GM12878 (cell line): Measurements from ENCODE around the gene RNF175. TPM values are rescaled to one million over a fixed set of nuclear protein-coding genes. Genes with fewer than 3 reads are reported as not detected.

ENCODE experiments used
- ATAC-seq: fragments of 200-7000 bp; cut with Tn5 transposase; 3 replicates; pipeline ENCODE4 v1.9.1; 2020; ENCODE audit warnings: mild to moderate bottlenecking, moderate library complexity
- BruUV-seq: library from RNA; stranded (reverse); fragments of 400-500 nt; replicated peaks from 2 replicates; lab custom pipeline; 2021; lab: Mats Ljungman, UMichigan
- CTCF ChIA-PET: fragments of 300-600 bp; sonication (Branson Sonifier 250); formaldehyde crosslinking; extraction: SDS; loops from one replicate; lab custom pipeline; 2021; ENCODE audit warnings: inconsistent platforms; lab: Yijun Ruan, JAX
- POLR2A ChIA-PET: fragments of 350-600 bp; formaldehyde crosslinking; extraction: SDS; loops from one replicate; lab custom pipeline; 2021; ENCODE audit warnings: inconsistent platforms; lab: Charles Lee
- RAD21 ChIA-PET: fragments of 300-600 bp; sonication (Branson Sonifier 250); formaldehyde crosslinking; loops from one replicate; lab custom pipeline; 2023; ENCODE audit warnings: antibody characterized with exemption; ENCODE audit not compliant: unreplicated experiment; lab: Charles Lee
- SMC1A ChIA-PET: fragments of 300-600 bp; sonication (Branson Sonifier 250); formaldehyde crosslinking; loops from one replicate; lab custom pipeline; 2023; ENCODE audit not compliant: unreplicated experiment, uncharacterized antibody; lab: Charles Lee
- DNase-seq: peaks from one replicate; pipeline ENCODE4 v3.0.0-alpha.2; 2011; ENCODE audit warnings: low read depth, low spot score
- FAIRE-seq: peaks from 3 replicates; lab custom pipeline; 2011; peaks lifted over from hg19 to GRCh38; lab: Jason Lieb, UNC
- H2AFZ ChIP-seq: 2 replicates; pipeline ENCODE4 v1.6.0; 2011; ENCODE audit warnings: low read depth, low read length, control low read depth; ENCODE audit not compliant: control insufficient read depth
- H3K27ac ChIP-seq: 2 replicates; pipeline ENCODE4 v1.5.1; 2011; ENCODE audit warnings: control low read depth; ENCODE audit not compliant: control insufficient read depth, insufficient read depth
- H3K27me3 ChIP-seq, 2 experiments: replicated peaks in 1 of 2; 2 replicates each; pipeline versions ENCODE4 v1.6.0 to v1.6.1; 2011; ENCODE audit warnings: low read length in 1 of 2; ENCODE audit not compliant: control insufficient read depth in 2 of 2, insufficient read depth in 2 of 2
- H3K36me3 ChIP-seq, 2 experiments: 2 replicates each; pipeline ENCODE4 v1.5.1; 2011; ENCODE audit warnings: low read length in 1 of 2; ENCODE audit not compliant: control insufficient read depth in 2 of 2, insufficient read depth in 2 of 2
- H3K4me1 ChIP-seq: 2 replicates; pipeline ENCODE4 v1.6.1; 2011; ENCODE audit warnings: mild to moderate bottlenecking, low read length, moderate library complexity, mixed read lengths; ENCODE audit not compliant: control insufficient read depth, insufficient read depth
- H3K4me2 ChIP-seq: 2 replicates; pipeline ENCODE4 v1.6.0; 2011; ENCODE audit warnings: control low read depth; ENCODE audit not compliant: control insufficient read depth, insufficient read depth
- H3K4me3 ChIP-seq: fragments of 200-600 bp; sonication (generic); 2 replicates; pipeline ENCODE4 v1.5.1; 2016
- H3K79me2 ChIP-seq: 2 replicates; pipeline ENCODE4 v1.6.0; 2011; ENCODE audit warnings: low read length; ENCODE audit not compliant: control insufficient read depth, insufficient read depth
- H3K9ac ChIP-seq: 2 replicates; pipeline ENCODE4 v1.8.0; 2011; ENCODE audit warnings: low read length, control low read depth, mixed read lengths; ENCODE audit not compliant: control insufficient read depth, insufficient read depth
- H3K9me3 ChIP-seq: replicated peaks from 3 replicates; pipeline ENCODE4 v1.5.1; 2011; ENCODE audit warnings: mild to moderate bottlenecking, low read length; ENCODE audit not compliant: control insufficient read depth, insufficient read depth
- H4K20me1 ChIP-seq: 2 replicates; pipeline ENCODE4 v1.6.0; 2011; ENCODE audit not compliant: control insufficient read depth, insufficient read depth
- BACH1 ChIP-seq: fragments of 450-650 bp; IDR thresholded peaks from 2 replicates; pipeline ENCODE4 v1.6.1; 2017; ENCODE audit warnings: mild to moderate bottlenecking, borderline replicate concordance
- CEBPB ChIP-seq, 2 experiments: fragments of 150-350 bp in 1 of 2; IDR thresholded peaks; 2 replicates each; pipeline ENCODE4 v1.6.1; 2012 to 2014; ENCODE audit warnings: low read depth in 2 of 2, low read length in 2 of 2, borderline replicate concordance in 1 of 2, inconsistent platforms in 1 of 2
- CHD2 ChIP-seq: IDR thresholded peaks from 2 replicates; pipeline ENCODE4 v1.6.1; 2011; ENCODE audit warnings: low read depth, low read length, improper control_type of control experiment, borderline replicate concordance
- HDAC6 ChIP-seq: fragments of 200-600 bp; sonication (generic); IDR thresholded peaks from one replicate; pipeline ENCODE4 v1.8.0; 2017; ENCODE audit warnings: antibody characterized with exemption; ENCODE audit not compliant: unreplicated experiment
- NBN ChIP-seq: fragments of 450-650 bp; IDR thresholded peaks from 2 replicates; pipeline ENCODE4 v1.6.1; 2016
- NFYB ChIP-seq: IDR thresholded peaks from 2 replicates; pipeline ENCODE4 v1.6.1; 2011; ENCODE audit warnings: low read depth, mild to moderate bottlenecking, low read length, improper control_type of control experiment, moderate library complexity; ENCODE audit not compliant: insufficient read depth
- NR2C1 ChIP-seq: fragments of 450-650 bp; IDR thresholded peaks from 2 replicates; pipeline ENCODE4 v1.6.1; 2017; ENCODE audit warnings: antibody characterized with exemption, mild to moderate bottlenecking, moderate library complexity
- SP1 ChIP-seq: IDR thresholded peaks from one replicate; pipeline ENCODE4 v1.6.1; 2011; ENCODE audit warnings: low read depth, low read length
- STAT1 ChIP-seq: fragments of 450-650 bp; conservative IDR thresholded peaks from 2 replicates; pipeline ENCODE4 v1.6.1; 2014; ENCODE audit warnings: antibody characterized with exemption, mild to moderate bottlenecking
- SUPT20H ChIP-seq: IDR thresholded peaks from 2 replicates; pipeline ENCODE4 v1.6.1; 2011; ENCODE audit warnings: low read depth, mild to moderate bottlenecking, low read length, moderate library complexity, borderline replicate concordance; ENCODE audit not compliant: control insufficient read depth
- ZNF24 ChIP-seq: fragments of 450-650 bp; IDR thresholded peaks from 2 replicates; pipeline ENCODE4 v1.6.1; 2017; ENCODE audit warnings: antibody characterized with exemption, mild to moderate bottlenecking
- WGBS: methylation state at CpG from one replicate; pipeline ENCODE4 v1.1.6; 2016; ENCODE audit warnings: low lambda C conversion rate; ENCODE audit not compliant: insufficient replicate concordance, insufficient coverage; ENCODE audit errors: missing lambda C conversion rate; 5-methylcytosine and 5-hydroxymethylcytosine counted together
- in situ Hi-C: fragments of 300-500 bp; cut with MboI; formaldehyde crosslinking; loops from 9 replicates; pipeline ENCODE4 v1.14.3; 2018; ENCODE audit warnings: mixed read lengths
- intact Hi-C: fragments of 100-400 bp; cut with micrococcal nuclease; formaldehyde crosslinking; loops from one replicate; pipeline ENCODE4 v1.14.2; 2022; ENCODE audit not compliant: unreplicated experiment
- polyA plus RNA-seq, 11 experiments: library from polyadenylated mRNA; depleted of rRNA in 4 of 11; unstranded in 6 of 11; stranded (reverse) in 5 of 11; fragments of >200 nt; fragmentation: Nextera tagmentation in 4 of 11; fragmentation: Illumina TruSeq in 1 of 11; extraction: Ambion mirVana in 4 of 11; extraction: Trizol in 1 of 11; gene quantifications; 1 replicate in 1 of 11; 2 replicates in 10 of 11; pipeline versions ENCODE4 v1.2.1 to v1.2.3, GENCODE V29; 2011 to 2016; ENCODE audit warnings: inconsistent platforms in 2 of 11, missing spikeins in 2 of 11, low read depth in 1 of 11
- total RNA-seq, 4 experiments: library from RNA; depleted of rRNA in 3 of 4; stranded (reverse); fragments of >200 nt in 3 of 4; fragmentation: Illumina TruSeq in 1 of 4; extraction: Trizol in 1 of 4; gene quantifications; 2 replicates each; pipeline versions ENCODE4 v1.2.1 to v1.2.3, GENCODE V29; 2013 to 2021
- TF ChIP-seq, protein P1 (sequence below): fragments of 450-650 bp; IDR thresholded peaks from 2 replicates; pipeline ENCODE4 v1.6.1; 2017; ENCODE audit warnings: antibody characterized with exemption, mild to moderate bottlenecking, moderate library complexity
- TF ChIP-seq, protein P2 (sequence below): IDR thresholded peaks from 2 replicates; pipeline ENCODE4 v1.6.1; 2011; ENCODE audit warnings: mild to moderate bottlenecking, low read depth, low read length, moderate library complexity; ENCODE audit not compliant: insufficient replicate concordance
- TF ChIP-seq, protein P3 (sequence below): fragments of 450-650 bp; formaldehyde crosslinking; IDR thresholded peaks from 2 replicates; pipeline ENCODE4 v1.5.0; 2022; ENCODE audit warnings: mild to moderate bottlenecking, missing genetic modification characterization
- TF ChIP-seq, protein P4 (sequence below): fragments of 450-650 bp; IDR thresholded peaks from 2 replicates; pipeline ENCODE4 v1.6.1; 2016; ENCODE audit warnings: mild to moderate bottlenecking

Gene RNF175
- total and polyA plus RNA-seq, 10 of the 15 experiments (the other 5 are each of a cell fraction or from before 2014, with no cell fraction given), result not detected

DNA sequence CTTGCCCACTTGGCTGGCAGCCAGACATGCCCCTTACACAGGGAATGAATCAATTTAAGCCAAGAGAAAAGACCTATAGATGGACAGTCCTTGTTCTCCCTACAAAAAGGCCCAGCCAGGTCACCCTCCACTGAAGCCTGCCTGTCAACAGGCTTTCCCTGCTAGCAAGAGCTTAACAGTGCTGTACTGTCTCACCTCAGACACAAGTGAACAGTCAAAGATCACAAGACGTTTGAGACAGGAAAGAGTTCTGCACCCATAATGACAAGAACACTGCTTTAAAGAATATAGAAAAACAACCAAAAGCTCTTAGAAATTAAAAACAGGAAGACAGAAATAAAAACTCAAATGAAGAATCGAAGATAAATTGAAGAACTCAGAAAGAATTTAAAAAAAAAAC is 4.6 kb downstream of the RNF175 start:
- Histone ChIP-seq H3K79me2 (no peaks in the 10 kb centered on the region), H3K9me3 (no peaks in the 10 kb centered on the region; the same call in 2 of the 3 replicates), H3K9ac (no peak overlapping the region), H3K4me3 (no peak overlapping the region), H3K36me3 (no peaks in the 10 kb centered on the region), H3K4me1 (no peaks in the 10 kb centered on the region), H3K4me2 (no peak overlapping the region), H3K27ac (no peak overlapping the region), H2AFZ (no peak overlapping the region), H4K20me1 (no peaks in the 10 kb centered on the region), H3K27me3 (peaks cover 4 to 8% of the 10 kb centered on the region in 2 experiments)
- DNase-seq (no peak), ATAC-seq (no peak), FAIRE-seq (no peak)
- ChIA-PET SMC1A (no interaction called here), CTCF (no interaction called here), POLR2A (no interaction called here), RAD21 (no interaction called here)
- TF ChIP-seq SUPT20H, result no peak
- no peak for TF ChIP-seq CHD2
- no peak for TF ChIP-seq BACH1
- TF ChIP-seq SP1, result no peak
- TF ChIP-seq NBN, result no peak
- TF ChIP-seq ZNF24, result no peak
- TF ChIP-seq NR2C1, result no peak
- TF ChIP-seq, protein P1, sequence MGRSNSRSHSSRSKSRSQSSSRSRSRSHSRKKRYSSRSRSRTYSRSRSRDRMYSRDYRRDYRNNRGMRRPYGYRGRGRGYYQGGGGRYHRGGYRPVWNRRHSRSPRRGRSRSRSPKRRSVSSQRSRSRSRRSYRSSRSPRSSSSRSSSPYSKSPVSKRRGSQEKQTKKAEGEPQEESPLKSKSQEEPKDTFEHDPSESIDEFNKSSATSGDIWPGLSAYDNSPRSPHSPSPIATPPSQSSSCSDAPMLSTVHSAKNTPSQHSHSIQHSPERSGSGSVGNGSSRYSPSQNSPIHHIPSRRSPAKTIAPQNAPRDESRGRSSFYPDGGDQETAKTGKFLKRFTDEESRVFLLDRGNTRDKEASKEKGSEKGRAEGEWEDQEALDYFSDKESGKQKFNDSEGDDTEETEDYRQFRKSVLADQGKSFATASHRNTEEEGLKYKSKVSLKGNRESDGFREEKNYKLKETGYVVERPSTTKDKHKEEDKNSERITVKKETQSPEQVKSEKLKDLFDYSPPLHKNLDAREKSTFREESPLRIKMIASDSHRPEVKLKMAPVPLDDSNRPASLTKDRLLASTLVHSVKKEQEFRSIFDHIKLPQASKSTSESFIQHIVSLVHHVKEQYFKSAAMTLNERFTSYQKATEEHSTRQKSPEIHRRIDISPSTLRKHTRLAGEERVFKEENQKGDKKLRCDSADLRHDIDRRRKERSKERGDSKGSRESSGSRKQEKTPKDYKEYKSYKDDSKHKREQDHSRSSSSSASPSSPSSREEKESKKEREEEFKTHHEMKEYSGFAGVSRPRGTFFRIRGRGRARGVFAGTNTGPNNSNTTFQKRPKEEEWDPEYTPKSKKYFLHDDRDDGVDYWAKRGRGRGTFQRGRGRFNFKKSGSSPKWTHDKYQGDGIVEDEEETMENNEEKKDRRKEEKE, result no peak
- TF ChIP-seq STAT1, result no peak
- TF ChIP-seq, protein P2, sequence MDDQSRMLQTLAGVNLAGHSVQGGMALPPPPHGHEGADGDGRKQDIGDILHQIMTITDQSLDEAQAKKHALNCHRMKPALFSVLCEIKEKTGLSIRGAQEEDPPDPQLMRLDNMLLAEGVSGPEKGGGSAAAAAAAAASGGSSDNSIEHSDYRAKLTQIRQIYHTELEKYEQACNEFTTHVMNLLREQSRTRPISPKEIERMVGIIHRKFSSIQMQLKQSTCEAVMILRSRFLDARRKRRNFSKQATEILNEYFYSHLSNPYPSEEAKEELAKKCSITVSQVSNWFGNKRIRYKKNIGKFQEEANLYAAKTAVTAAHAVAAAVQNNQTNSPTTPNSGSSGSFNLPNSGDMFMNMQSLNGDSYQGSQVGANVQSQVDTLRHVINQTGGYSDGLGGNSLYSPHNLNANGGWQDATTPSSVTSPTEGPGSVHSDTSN, result no peak
- TF ChIP-seq, protein P3, sequence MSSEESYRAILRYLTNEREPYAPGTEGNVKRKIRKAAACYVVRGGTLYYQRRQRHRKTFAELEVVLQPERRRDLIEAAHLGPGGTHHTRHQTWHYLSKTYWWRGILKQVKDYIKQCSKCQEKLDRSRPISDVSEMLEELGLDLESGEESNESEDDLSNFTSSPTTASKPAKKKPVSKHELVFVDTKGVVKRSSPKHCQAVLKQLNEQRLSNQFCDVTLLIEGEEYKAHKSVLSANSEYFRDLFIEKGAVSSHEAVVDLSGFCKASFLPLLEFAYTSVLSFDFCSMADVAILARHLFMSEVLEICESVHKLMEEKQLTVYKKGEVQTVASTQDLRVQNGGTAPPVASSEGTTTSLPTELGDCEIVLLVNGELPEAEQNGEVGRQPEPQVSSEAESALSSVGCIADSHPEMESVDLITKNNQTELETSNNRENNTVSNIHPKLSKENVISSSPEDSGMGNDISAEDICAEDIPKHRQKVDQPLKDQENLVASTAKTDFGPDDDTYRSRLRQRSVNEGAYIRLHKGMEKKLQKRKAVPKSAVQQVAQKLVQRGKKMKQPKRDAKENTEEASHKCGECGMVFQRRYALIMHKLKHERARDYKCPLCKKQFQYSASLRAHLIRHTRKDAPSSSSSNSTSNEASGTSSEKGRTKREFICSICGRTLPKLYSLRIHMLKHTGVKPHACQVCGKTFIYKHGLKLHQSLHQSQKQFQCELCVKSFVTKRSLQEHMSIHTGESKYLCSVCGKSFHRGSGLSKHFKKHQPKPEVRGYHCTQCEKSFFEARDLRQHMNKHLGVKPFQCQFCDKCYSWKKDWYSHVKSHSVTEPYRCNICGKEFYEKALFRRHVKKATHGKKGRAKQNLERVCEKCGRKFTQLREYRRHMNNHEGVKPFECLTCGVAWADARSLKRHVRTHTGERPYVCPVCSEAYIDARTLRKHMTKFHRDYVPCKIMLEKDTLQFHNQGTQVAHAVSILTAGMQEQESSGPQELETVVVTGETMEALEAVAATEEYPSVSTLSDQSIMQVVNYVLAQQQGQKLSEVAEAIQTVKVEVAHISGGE (CRISPR knock-in tag), result no peak
- no peak for TF ChIP-seq CEBPB (IDR thresholded peaks at IDR 0.05; ENCODE audit: borderline replicate concordance in 1 of 2, low read depth in 2 of 2, low read length in 2 of 2)
- TF ChIP-seq, protein P4, sequence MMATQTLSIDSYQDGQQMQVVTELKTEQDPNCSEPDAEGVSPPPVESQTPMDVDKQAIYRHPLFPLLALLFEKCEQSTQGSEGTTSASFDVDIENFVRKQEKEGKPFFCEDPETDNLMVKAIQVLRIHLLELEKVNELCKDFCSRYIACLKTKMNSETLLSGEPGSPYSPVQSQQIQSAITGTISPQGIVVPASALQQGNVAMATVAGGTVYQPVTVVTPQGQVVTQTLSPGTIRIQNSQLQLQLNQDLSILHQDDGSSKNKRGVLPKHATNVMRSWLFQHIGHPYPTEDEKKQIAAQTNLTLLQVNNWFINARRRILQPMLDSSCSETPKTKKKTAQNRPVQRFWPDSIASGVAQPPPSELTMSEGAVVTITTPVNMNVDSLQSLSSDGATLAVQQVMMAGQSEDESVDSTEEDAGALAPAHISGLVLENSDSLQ, result no peak
- TF ChIP-seq NFYB, result no peak
- no peak for TF ChIP-seq HDAC6
- intact Hi-C loops (no loop called here), in situ Hi-C loops (no loop called here)
- 0% methylated on average over 2 of the region's 2 CpGs for WGBS
- BruUV-seq, result no TSS peak
